ENCODE measurements around the gene INVS. TPM values are rescaled to one million over a fixed set of nuclear protein-coding genes. Genes with fewer than 3 reads are reported as not detected.

INVS gene
- total RNA-seq, 1 experiment from 2014 or later, result 21.1 TPM

GRCh38 chr9:100285080-100285479 lies 186.0 kb downstream of the INVS start:
- intact Hi-C loops (cut with micrococcal nuclease), result no loop called here
- ChIA-PET RAD21 (ENCODE audit: low non-redundant PET in 1 of 2, low total read pairs in 2 of 2, uncharacterized antibody in 2 of 2, unreplicated experiment in 2 of 2) (no interaction called here), CTCF (no interaction called here), POLR2A (no interaction called here)
- no peaks in the 10 kb centered on the region for H3K27me3 ChIP-seq (ENCODE audit: insufficient read depth, low read length)
- no peaks in the 10 kb centered on the region for H3K79me2 ChIP-seq (ENCODE audit: insufficient read depth, low read length)
- DNase-seq (ENCODE audit: low read depth, low spot score) (no peak), ATAC-seq (no peak)
- H3K9ac ChIP-seq (ENCODE audit: low read length), result no peak overlapping the region
- no peak overlapping the region for H2AFZ ChIP-seq (ENCODE audit: low read depth, low read length, poor library complexity, severe bottlenecking)
- 0 out of 4 replicates have a peak, but pooled peaks cover 0 to 5% of the 10 kb centered on the region in 2 experiments for H3K9me3 ChIP-seq (ENCODE audit: control insufficient read depth in 1 of 2, insufficient read depth in 1 of 2, low read depth in 1 of 2, low read length in 2 of 2)
- H4K20me1 ChIP-seq (ENCODE audit: insufficient read depth), result no peaks in the 10 kb centered on the region
- no peak overlapping the region for H3K4me2 ChIP-seq (ENCODE audit: low read length)
- H3K36me3 ChIP-seq (ENCODE audit: control insufficient read depth in 1 of 2, insufficient read depth in 2 of 2, low read length in 2 of 2), result peaks cover 0 to 25% of the 10 kb centered on the region in 2 experiments; a peak in 2 of 4 replicates
- TF ChIP-seq CBX3 (IDR thresholded peaks at IDR 0.05; ENCODE audit: low read depth) (no peak), MAX (IDR thresholded peaks at IDR 0.05) (no peak), ELF1 (IDR thresholded peaks at IDR 0.05; ENCODE audit: borderline replicate concordance, low read depth) (no peak), CEBPB (IDR thresholded peaks at IDR 0.05; ENCODE audit: low read depth) (no peak), REST (IDR thresholded peaks at IDR 0.05; ENCODE audit: low read depth) (no peak), SP1 (IDR thresholded peaks at IDR 0.05; ENCODE audit: low read depth) (no peak), EGR1 (IDR thresholded peaks at IDR 0.05; ENCODE audit: low read depth) (no peak), JUND (IDR thresholded peaks at IDR 0.05) (no peak), TCF7L2 (IDR thresholded peaks at IDR 0.05; ENCODE audit: borderline replicate concordance, extremely low read depth, insufficient read depth, insufficient read length) (no peak), RAD21 (IDR thresholded peaks at IDR 0.05; ENCODE audit: low read depth) (no peak), EZH2phosphoT487 (IDR thresholded peaks at IDR 0.05; ENCODE audit: borderline replicate concordance) (no peak), ZFX (IDR thresholded peaks at IDR 0.05) (no peak), ZBTB33 (IDR thresholded peaks at IDR 0.05; ENCODE audit: extremely low read depth, insufficient replicate concordance, low read length) (no peak), EZH2 (IDR thresholded peaks at IDR 0.05) (no peak), ZNF274 (IDR thresholded peaks at IDR 0.05; ENCODE audit: low read depth, low read length) (no peak)
- no peak overlapping the region for H3K27ac ChIP-seq (ENCODE audit: low read depth, low read length)
- no peak overlapping the region for H3K4me3 ChIP-seq (replicated peaks in 1 of 2; ENCODE audit: low read depth in 1 of 2, low read length in 2 of 2)
- BruUV-seq (replicated peaks), result no TSS peak
- no peaks in the 10 kb centered on the region for H3K9me2 ChIP-seq (ENCODE audit: insufficient read depth)
- no peaks in the 10 kb centered on the region for H3K4me1 ChIP-seq (ENCODE audit: control insufficient read depth in 1 of 2, insufficient read depth in 2 of 2, low read length in 2 of 2)

Data from HCT116 (cell line).